HEK293 (cell line): Measurements from ENCODE around the gene LSG1.
A peak's percentile ranks its signal among the peaks of the same experiment; 100 is the strongest.

ENCODE experiments used
- CTCF ChIA-PET: fragments of 350-600 bp; formaldehyde crosslinking; extraction: SDS; loops from one replicate; lab custom pipeline; 2021; ENCODE audit warnings: antibody characterized with exemption; lab: Yijun Ruan, JAX
- POLR2A ChIA-PET: fragments of 300-600 bp; formaldehyde crosslinking; extraction: SDS; loops from one replicate; lab custom pipeline; 2020; ENCODE audit warnings: antibody characterized with exemption, inconsistent platforms; lab: Yijun Ruan, JAX
- H3K27ac ChIP-seq: fragments of 200-500 bp; sonication (Bioruptor generic); 2 replicates; pipeline ENCODE4 v1.5.1; 2014; ENCODE audit warnings: low read depth, low read length, control low read depth, inconsistent platforms; ENCODE audit errors: extremely low read depth
- H3K36me3 ChIP-seq, 2 experiments: fragments of 200-500 bp in 1 of 2; sonication (Bioruptor generic) in 1 of 2; 1 replicate in 1 of 2; 2 replicates in 1 of 2; pipeline ENCODE4 v1.5.1; 2014 to 2017; ENCODE audit warnings: inconsistent platforms in 2 of 2, low read length in 2 of 2; ENCODE audit not compliant: control insufficient read depth in 2 of 2, insufficient read depth in 1 of 2
- H3K4me1 ChIP-seq: fragments of 200-500 bp; sonication (Bioruptor generic); 2 replicates; pipeline ENCODE4 v1.5.1; 2014; ENCODE audit warnings: mild to moderate bottlenecking, low read length, inconsistent platforms; ENCODE audit not compliant: control insufficient read depth, insufficient read depth
- H3K4me3 ChIP-seq: 2 replicates; pipeline ENCODE4 v1.5.1; 2011; ENCODE audit warnings: low read depth, mild to moderate bottlenecking, control low read depth, low read length, moderate library complexity
- H3K9me3 ChIP-seq: fragments of 200-500 bp; sonication (Bioruptor generic); 2 replicates; pipeline ENCODE4 v1.5.1; 2014; ENCODE audit warnings: low read depth, low read length, inconsistent platforms; ENCODE audit not compliant: control insufficient read depth, insufficient read depth
- AEBP2 ChIP-seq: fragments of 450-650 bp; formaldehyde crosslinking; IDR thresholded peaks from 2 replicates; pipeline ENCODE4 v1.5.1; 2016; ENCODE audit warnings: missing biosample characterization, missing genetic modification characterization, borderline replicate concordance
- GLIS1 ChIP-seq: fragments of 450-650 bp; formaldehyde crosslinking; IDR thresholded peaks from 2 replicates; pipeline ENCODE4 v1.5.1; 2016; ENCODE audit warnings: missing biosample characterization, missing genetic modification characterization
- KLF16 ChIP-seq: fragments of 450-650 bp; formaldehyde crosslinking; IDR thresholded peaks from 2 replicates; pipeline ENCODE4 v1.5.1; 2017; ENCODE audit warnings: missing biosample characterization, missing genetic modification characterization
- PATZ1 ChIP-seq: fragments of 450-650 bp; formaldehyde crosslinking; IDR thresholded peaks from 2 replicates; pipeline ENCODE4 v1.5.1; 2016; ENCODE audit warnings: missing biosample characterization, missing genetic modification characterization
- PRDM10 ChIP-seq: fragments of 450-650 bp; formaldehyde crosslinking; IDR thresholded peaks from 2 replicates; pipeline ENCODE4 v1.5.1; 2016; ENCODE audit warnings: missing biosample characterization, missing genetic modification characterization
- SP2 ChIP-seq: fragments of 450-650 bp; formaldehyde crosslinking; IDR thresholded peaks from 2 replicates; pipeline ENCODE4 v1.5.1; 2016; ENCODE audit warnings: missing biosample characterization, missing genetic modification characterization
- ZBTB6 ChIP-seq: fragments of 450-650 bp; formaldehyde crosslinking; IDR thresholded peaks from 2 replicates; pipeline ENCODE4 v1.5.1; 2017; ENCODE audit warnings: missing biosample characterization, missing genetic modification characterization
- ZEB2 ChIP-seq: fragments of 450-650 bp; formaldehyde crosslinking; IDR thresholded peaks from 2 replicates; pipeline ENCODE4 v1.5.1; 2016; ENCODE audit warnings: missing biosample characterization, missing genetic modification characterization
- ZIC2 ChIP-seq: fragments of 450-650 bp; formaldehyde crosslinking; IDR thresholded peaks from 2 replicates; pipeline ENCODE4 v1.5.1; 2016; ENCODE audit warnings: missing biosample characterization, missing genetic modification characterization
- ZNF146 ChIP-seq: fragments of 450-650 bp; formaldehyde crosslinking; IDR thresholded peaks from 2 replicates; pipeline ENCODE4 v1.5.1; 2016; ENCODE audit warnings: missing biosample characterization, missing genetic modification characterization
- ZNF157 ChIP-seq: fragments of 450-650 bp; formaldehyde crosslinking; IDR thresholded peaks from 2 replicates; pipeline ENCODE4 v1.5.1; 2016; ENCODE audit warnings: missing biosample characterization, missing genetic modification characterization
- ZNF341 ChIP-seq: fragments of 450-650 bp; formaldehyde crosslinking; IDR thresholded peaks from 2 replicates; pipeline ENCODE4; 2016; ENCODE audit warnings: low read depth, missing biosample characterization, missing genetic modification characterization
- ZNF366 ChIP-seq: fragments of 450-650 bp; formaldehyde crosslinking; conservative IDR thresholded peaks from 2 replicates; pipeline ENCODE4 v1.5.1; 2016; ENCODE audit warnings: missing biosample characterization, missing genetic modification characterization
- ZNF433 ChIP-seq: fragments of 450-650 bp; formaldehyde crosslinking; IDR thresholded peaks from 2 replicates; pipeline ENCODE4 v1.5.1; 2016; ENCODE audit warnings: missing biosample characterization, missing genetic modification characterization, low read depth
- ZNF530 ChIP-seq: fragments of 450-650 bp; formaldehyde crosslinking; IDR thresholded peaks from 2 replicates; pipeline ENCODE4 v1.5.1; 2016; ENCODE audit warnings: low read depth, missing biosample characterization, missing genetic modification characterization
- ZNF596 ChIP-seq: fragments of 450-650 bp; IDR thresholded peaks from 2 replicates; pipeline ENCODE4 v1.5.0; 2018; ENCODE audit warnings: missing biosample characterization, mild to moderate bottlenecking, missing genetic modification characterization, moderate library complexity
- ZXDB ChIP-seq: fragments of 450-650 bp; formaldehyde crosslinking; IDR thresholded peaks from 2 replicates; pipeline ENCODE4 v1.5.1; 2016; ENCODE audit warnings: missing biosample characterization, missing genetic modification characterization
- TF ChIP-seq, protein P1 (sequence below): fragments of 450-650 bp; IDR thresholded peaks from 2 replicates; pipeline ENCODE4 v1.5.1; 2018; ENCODE audit warnings: missing biosample characterization, missing genetic modification characterization
- TF ChIP-seq, protein P2 (sequence below): fragments of 450-650 bp; formaldehyde crosslinking; optimal IDR thresholded peaks from 2 replicates; pipeline ENCODE3; 2016; ENCODE audit warnings: missing biosample characterization, mild to moderate bottlenecking, missing genetic modification characterization
- TF ChIP-seq, protein P3 (sequence below): fragments of 450-650 bp; formaldehyde crosslinking; IDR thresholded peaks from 2 replicates; pipeline ENCODE4 v1.5.1; 2016; ENCODE audit warnings: missing biosample characterization, missing genetic modification characterization

LSG1 gene

GRCh38 chr3:194633349-194634004, 38.5 kb downstream of the LSG1 start, which contains the start of gene TMEM44 (continued):
- peak; percentile 34; the same call in 1 of the 2 replicates for TF ChIP-seq ZBTB6
- peak; percentile 31 for TF ChIP-seq ZNF341 (tag by site-specific recombination)
- TF ChIP-seq, protein P1, sequence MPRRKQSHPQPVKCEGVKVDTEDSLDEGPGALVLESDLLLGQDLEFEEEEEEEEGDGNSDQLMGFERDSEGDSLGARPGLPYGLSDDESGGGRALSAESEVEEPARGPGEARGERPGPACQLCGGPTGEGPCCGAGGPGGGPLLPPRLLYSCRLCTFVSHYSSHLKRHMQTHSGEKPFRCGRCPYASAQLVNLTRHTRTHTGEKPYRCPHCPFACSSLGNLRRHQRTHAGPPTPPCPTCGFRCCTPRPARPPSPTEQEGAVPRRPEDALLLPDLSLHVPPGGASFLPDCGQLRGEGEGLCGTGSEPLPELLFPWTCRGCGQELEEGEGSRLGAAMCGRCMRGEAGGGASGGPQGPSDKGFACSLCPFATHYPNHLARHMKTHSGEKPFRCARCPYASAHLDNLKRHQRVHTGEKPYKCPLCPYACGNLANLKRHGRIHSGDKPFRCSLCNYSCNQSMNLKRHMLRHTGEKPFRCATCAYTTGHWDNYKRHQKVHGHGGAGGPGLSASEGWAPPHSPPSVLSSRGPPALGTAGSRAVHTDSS = no peak
- peak; percentile 52; the same call in 1 of the 2 replicates for TF ChIP-seq ZEB2 (tag by site-specific recombination)
- TF ChIP-seq ZNF366 (tag by site-specific recombination) = peak; percentile 48; the same call in 1 of the 2 replicates
- TF ChIP-seq ZNF433 (tag by site-specific recombination) = no peak
- TF ChIP-seq ZIC2 (tag by site-specific recombination) = peak; percentile 78
- 0 out of 2 replicates have a peak, but pooled peaks have one; percentile 19 for TF ChIP-seq ZXDB (tag by site-specific recombination)
- TF ChIP-seq GLIS1 = peak; percentile 28; the same call in 1 of the 2 replicates
- peak; percentile 76 for TF ChIP-seq ZNF146 (tag by site-specific recombination)
- TF ChIP-seq ZNF157 = no peak
- no peak for TF ChIP-seq PRDM10 (tag by site-specific recombination)
- TF ChIP-seq SP2 (tag by site-specific recombination) = peak; percentile 62
- TF ChIP-seq ZNF596 = 0 out of 2 replicates have a peak, but pooled peaks have one; percentile 12
- TF ChIP-seq, protein P2, sequence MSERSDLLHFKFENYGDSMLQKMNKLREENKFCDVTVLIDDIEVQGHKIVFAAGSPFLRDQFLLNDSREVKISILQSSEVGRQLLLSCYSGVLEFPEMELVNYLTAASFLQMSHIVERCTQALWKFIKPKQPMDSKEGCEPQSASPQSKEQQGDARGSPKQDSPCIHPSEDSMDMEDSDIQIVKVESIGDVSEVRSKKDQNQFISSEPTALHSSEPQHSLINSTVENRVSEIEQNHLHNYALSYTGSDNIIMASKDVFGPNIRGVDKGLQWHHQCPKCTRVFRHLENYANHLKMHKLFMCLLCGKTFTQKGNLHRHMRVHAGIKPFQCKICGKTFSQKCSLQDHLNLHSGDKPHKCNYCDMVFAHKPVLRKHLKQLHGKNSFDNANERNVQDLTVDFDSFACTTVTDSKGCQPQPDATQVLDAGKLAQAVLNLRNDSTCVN (tag by site-specific recombination) = peak; percentile 81
- peak; percentile 33; the same call in 1 of the 2 replicates for TF ChIP-seq KLF16

DNA sequence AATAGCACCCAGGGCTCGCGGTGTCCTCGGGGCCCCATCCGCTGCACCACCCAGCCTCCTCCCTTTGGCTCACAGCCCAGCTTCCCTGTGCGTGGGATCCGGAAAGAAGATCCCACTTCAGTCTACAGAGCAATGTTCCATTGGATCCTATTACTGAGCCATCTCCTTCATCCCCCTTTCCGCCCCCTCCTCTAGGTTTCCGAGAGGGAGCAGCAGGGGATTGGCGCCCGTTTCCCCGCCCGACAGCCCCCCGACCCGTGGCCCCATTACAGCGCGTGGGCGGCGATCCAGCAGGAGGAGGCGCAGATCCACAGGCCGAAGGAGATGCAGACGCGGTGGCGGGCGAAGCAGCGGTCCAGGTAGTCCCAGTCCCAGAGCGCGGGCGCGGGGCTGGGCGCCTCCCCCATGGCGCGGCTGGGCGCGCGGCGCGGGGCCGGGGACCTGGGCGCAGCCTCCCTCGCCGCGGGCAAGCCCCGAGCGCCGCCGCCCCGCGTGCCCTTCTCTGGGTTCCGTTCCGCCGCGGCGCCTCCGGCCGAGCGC, 39.1 kb downstream of the LSG1 start:
- Histone ChIP-seq H3K4me1 (no peaks in the 10 kb centered on the region), H3K9me3 (no peaks in the 10 kb centered on the region), H3K4me3 (peak overlapping the region; percentile 73), H3K36me3 (peaks cover 0 to 19% of the 10 kb centered on the region in 2 experiments; a peak in 1 of 3 replicates), H3K27ac (peak overlapping the region; percentile 60; the same call in 1 of the 2 replicates)
- ChIA-PET CTCF (interaction anchor here (0.6 to 0.7 kb wide), 3 partner anchors 37 to 997 kb away, joined by 3 read pairs; no protein-coding TSS in a partner anchor), POLR2A (interaction anchor here (1.9 kb wide), 1 partner anchor 39 kb away, joined by 4 read pairs; no protein-coding TSS in a partner anchor)
- 0 out of 2 replicates have a peak, but pooled peaks have one; percentile 9 for TF ChIP-seq PATZ1 (tag by site-specific recombination)
- no peak for TF ChIP-seq AEBP2 (tag by site-specific recombination)
- TF ChIP-seq, protein P2 (tag by site-specific recombination) = peak; percentile 15
- no peak for TF ChIP-seq ZNF530 (tag by site-specific recombination)
- TF ChIP-seq, protein P3, sequence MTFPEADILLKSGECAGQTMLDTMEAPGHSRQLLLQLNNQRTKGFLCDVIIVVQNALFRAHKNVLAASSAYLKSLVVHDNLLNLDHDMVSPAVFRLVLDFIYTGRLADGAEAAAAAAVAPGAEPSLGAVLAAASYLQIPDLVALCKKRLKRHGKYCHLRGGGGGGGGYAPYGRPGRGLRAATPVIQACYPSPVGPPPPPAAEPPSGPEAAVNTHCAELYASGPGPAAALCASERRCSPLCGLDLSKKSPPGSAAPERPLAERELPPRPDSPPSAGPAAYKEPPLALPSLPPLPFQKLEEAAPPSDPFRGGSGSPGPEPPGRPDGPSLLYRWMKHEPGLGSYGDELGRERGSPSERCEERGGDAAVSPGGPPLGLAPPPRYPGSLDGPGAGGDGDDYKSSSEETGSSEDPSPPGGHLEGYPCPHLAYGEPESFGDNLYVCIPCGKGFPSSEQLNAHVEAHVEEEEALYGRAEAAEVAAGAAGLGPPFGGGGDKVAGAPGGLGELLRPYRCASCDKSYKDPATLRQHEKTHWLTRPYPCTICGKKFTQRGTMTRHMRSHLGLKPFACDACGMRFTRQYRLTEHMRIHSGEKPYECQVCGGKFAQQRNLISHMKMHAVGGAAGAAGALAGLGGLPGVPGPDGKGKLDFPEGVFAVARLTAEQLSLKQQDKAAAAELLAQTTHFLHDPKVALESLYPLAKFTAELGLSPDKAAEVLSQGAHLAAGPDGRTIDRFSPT (tag by site-specific recombination) = no peak
